ENCODE measurements around the gene B3GNT8. TPM values are rescaled to one million over a fixed set of nuclear protein-coding genes. Genes with fewer than 3 reads are reported as not detected.
A peak's percentile ranks its signal among the peaks of the same experiment; 100 is the strongest.

Gene B3GNT8
- total RNA-seq, 1 donor from 2014 or later = 15.9 TPM

- Mint-ChIP-seq H3K27ac (ENCODE audit: unreplicated experiment) (no peak overlapping the region), H3K36me3 (ENCODE audit: unreplicated experiment) (no peaks in the 10 kb centered on the region), H3K4me1 (ENCODE audit: low read depth, unreplicated experiment) (no peaks in the 10 kb centered on the region), H3K27me3 (ENCODE audit: unreplicated experiment) (no peaks in the 10 kb centered on the region), H3K4me3 (ENCODE audit: unreplicated experiment) (no peak overlapping the region), H3K9me3 (ENCODE audit: unreplicated experiment) (no peaks in the 10 kb centered on the region)
- TF ChIP-seq, protein P1, sequence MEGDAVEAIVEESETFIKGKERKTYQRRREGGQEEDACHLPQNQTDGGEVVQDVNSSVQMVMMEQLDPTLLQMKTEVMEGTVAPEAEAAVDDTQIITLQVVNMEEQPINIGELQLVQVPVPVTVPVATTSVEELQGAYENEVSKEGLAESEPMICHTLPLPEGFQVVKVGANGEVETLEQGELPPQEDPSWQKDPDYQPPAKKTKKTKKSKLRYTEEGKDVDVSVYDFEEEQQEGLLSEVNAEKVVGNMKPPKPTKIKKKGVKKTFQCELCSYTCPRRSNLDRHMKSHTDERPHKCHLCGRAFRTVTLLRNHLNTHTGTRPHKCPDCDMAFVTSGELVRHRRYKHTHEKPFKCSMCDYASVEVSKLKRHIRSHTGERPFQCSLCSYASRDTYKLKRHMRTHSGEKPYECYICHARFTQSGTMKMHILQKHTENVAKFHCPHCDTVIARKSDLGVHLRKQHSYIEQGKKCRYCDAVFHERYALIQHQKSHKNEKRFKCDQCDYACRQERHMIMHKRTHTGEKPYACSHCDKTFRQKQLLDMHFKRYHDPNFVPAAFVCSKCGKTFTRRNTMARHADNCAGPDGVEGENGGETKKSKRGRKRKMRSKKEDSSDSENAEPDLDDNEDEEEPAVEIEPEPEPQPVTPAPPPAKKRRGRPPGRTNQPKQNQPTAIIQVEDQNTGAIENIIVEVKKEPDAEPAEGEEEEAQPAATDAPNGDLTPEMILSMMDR (IDR thresholded peaks at IDR 0.05; ENCODE audit: partially characterized antibody, unreplicated experiment) = no peak
- DNase-seq = no peak
These were observed 21.4 kb downstream of the B3GNT8 start for GRCh38 chr19:41405776-41406175.

GRCh38 chr19:41403181-41403970, 23.8 kb downstream of the B3GNT8 start:
- Mint-ChIP-seq H3K4me1 (ENCODE audit: low read depth, unreplicated experiment) (peaks cover 7% of the 10 kb centered on the region), H3K4me3 (ENCODE audit: unreplicated experiment) (no peak overlapping the region), H3K36me3 (ENCODE audit: unreplicated experiment) (no peaks in the 10 kb centered on the region), H3K27ac (ENCODE audit: unreplicated experiment) (no peak overlapping the region), H3K27me3 (ENCODE audit: unreplicated experiment) (no peaks in the 10 kb centered on the region), H3K9me3 (ENCODE audit: unreplicated experiment) (no peaks in the 10 kb centered on the region)
- DNase-seq = no peak
- TF ChIP-seq, protein P1 (IDR thresholded peaks at IDR 0.05; ENCODE audit: partially characterized antibody, unreplicated experiment) = no peak

DNA sequence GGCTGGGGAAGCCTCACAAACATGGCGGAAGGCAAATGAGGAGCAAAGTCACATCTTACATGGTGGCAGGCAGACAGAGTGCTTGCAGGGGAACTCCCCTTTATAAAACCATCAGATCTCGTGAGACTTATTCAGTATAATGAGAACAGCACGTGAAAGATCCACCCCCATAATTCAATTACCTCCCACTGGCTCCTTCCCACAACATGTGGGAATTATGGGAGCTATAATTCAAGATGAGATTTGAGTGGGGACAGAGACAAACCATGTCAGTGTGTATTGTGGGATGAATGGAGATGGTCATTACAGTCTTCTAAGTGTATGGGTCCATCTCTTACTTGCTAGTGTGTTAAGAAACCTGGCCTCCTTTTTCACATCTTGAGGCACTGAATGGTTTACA, 25.2 kb downstream of the B3GNT8 start:
- Mint-ChIP-seq H3K36me3 (ENCODE audit: unreplicated experiment) (no peaks in the 10 kb centered on the region), H3K9me3 (ENCODE audit: unreplicated experiment) (peaks cover 7% of the 10 kb centered on the region), H3K4me1 (ENCODE audit: low read depth, unreplicated experiment) (peaks cover 12% of the 10 kb centered on the region), H3K4me3 (ENCODE audit: unreplicated experiment) (no peak overlapping the region), H3K27ac (ENCODE audit: unreplicated experiment) (no peak overlapping the region), H3K27me3 (ENCODE audit: unreplicated experiment) (peaks cover 6% of the 10 kb centered on the region)
- DNase-seq = no peak
- TF ChIP-seq, protein P1 (IDR thresholded peaks at IDR 0.05; ENCODE audit: partially characterized antibody, unreplicated experiment) = no peak

GRCh38 chr19:41401483-41401882, 25.7 kb downstream of the B3GNT8 start:
- H3K4me1 Mint-ChIP-seq (ENCODE audit: low read depth, unreplicated experiment) = peaks cover 13% of the 10 kb centered on the region
- peaks cover 8% of the 10 kb centered on the region for H3K9me3 Mint-ChIP-seq (ENCODE audit: unreplicated experiment)
- no peak overlapping the region for H3K4me3 Mint-ChIP-seq (ENCODE audit: unreplicated experiment)
- DNase-seq = no peak
- no peaks in the 10 kb centered on the region for H3K36me3 Mint-ChIP-seq (ENCODE audit: unreplicated experiment)
- TF ChIP-seq, protein P1 (IDR thresholded peaks at IDR 0.05; ENCODE audit: partially characterized antibody, unreplicated experiment) = no peak
- H3K27me3 Mint-ChIP-seq (ENCODE audit: unreplicated experiment) = peaks cover 6% of the 10 kb centered on the region
- no peak overlapping the region for H3K27ac Mint-ChIP-seq (ENCODE audit: unreplicated experiment)

DNA sequence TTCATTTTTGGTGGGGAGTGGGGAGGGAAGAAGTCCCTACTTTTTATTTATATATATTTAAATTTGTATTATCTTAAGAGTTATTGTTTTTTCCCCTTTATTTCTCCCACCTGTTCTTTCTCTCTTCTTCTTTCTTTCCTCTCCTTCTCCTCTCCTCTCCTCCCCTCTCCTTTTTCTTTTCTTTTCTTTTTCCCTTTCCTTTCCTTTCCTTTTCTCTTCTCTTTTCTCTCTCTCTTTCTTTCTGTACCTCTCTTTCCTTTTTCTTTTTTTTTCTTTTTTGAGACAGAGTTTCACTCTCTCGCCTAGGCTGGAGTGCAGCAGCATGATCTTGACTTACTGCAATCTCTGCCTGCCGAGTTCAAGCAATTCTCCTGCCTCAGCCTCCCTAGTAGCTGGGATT, 27.6 kb downstream of the B3GNT8 start:
- peaks cover 20% of the 10 kb centered on the region for H3K4me1 Mint-ChIP-seq (ENCODE audit: low read depth, unreplicated experiment)
- H3K27ac Mint-ChIP-seq (ENCODE audit: unreplicated experiment) = no peak overlapping the region
- TF ChIP-seq, protein P1 (IDR thresholded peaks at IDR 0.05; ENCODE audit: partially characterized antibody, unreplicated experiment) = no peak
- no peaks in the 10 kb centered on the region for H3K36me3 Mint-ChIP-seq (ENCODE audit: unreplicated experiment)
- peaks cover 6% of the 10 kb centered on the region for H3K27me3 Mint-ChIP-seq (ENCODE audit: unreplicated experiment)
- H3K4me3 Mint-ChIP-seq (ENCODE audit: unreplicated experiment) = peak overlapping the region; percentile 45
- DNase-seq = no peak
- peaks cover 9% of the 10 kb centered on the region for H3K9me3 Mint-ChIP-seq (ENCODE audit: unreplicated experiment)
